RWPE2 (cell line): ENCODE results near the gene WASF2.

Source experiments
- ATAC-seq: fragments of 200-7000 bp; cut with Tn5 transposase; 3 replicates; pipeline ENCODE4 v1.9.1; 2021; ENCODE audit warnings: low read depth
- DNase-seq: peaks from one replicate; pipeline ENCODE4 v3.0.0-alpha.2; 2020; ENCODE audit warnings: low spot score
- H3K27ac ChIP-seq: fragments of 450-650 bp; 2 replicates; pipeline ENCODE4 v1.5.1; 2017; ENCODE audit warnings: mild to moderate bottlenecking; ENCODE audit not compliant: poor library complexity, severe bottlenecking
- H3K27me3 ChIP-seq: fragments of 250-450 bp; sonication (Bioruptor Pico); 2 replicates; pipeline ENCODE4 v1.5.1; 2021; ENCODE audit warnings: mild to moderate bottlenecking, moderate library complexity; ENCODE audit not compliant: insufficient read depth, poor library complexity, severe bottlenecking
- H3K36me3 ChIP-seq: fragments of 250-450 bp; sonication (Bioruptor Pico); 2 replicates; pipeline ENCODE4 v1.5.1; 2020; ENCODE audit warnings: low read depth, mild to moderate bottlenecking, moderate library complexity
- H3K4me1 ChIP-seq: fragments of 250-450 bp; sonication (Bioruptor Pico); 2 replicates; pipeline ENCODE4 v1.5.1; 2021; ENCODE audit warnings: mild to moderate bottlenecking, moderate library complexity; ENCODE audit not compliant: insufficient read depth, poor library complexity, severe bottlenecking
- H3K4me3 ChIP-seq: fragments of 250-450 bp; sonication (Bioruptor Pico); 2 replicates; pipeline ENCODE4 v1.5.1; 2021; ENCODE audit warnings: mild to moderate bottlenecking, moderate library complexity; ENCODE audit not compliant: severe bottlenecking
- H3K9me3 ChIP-seq: fragments of 250-450 bp; sonication (Bioruptor Pico); 2 replicates; pipeline ENCODE4 v1.5.1; 2021; ENCODE audit warnings: mild to moderate bottlenecking, moderate library complexity; ENCODE audit not compliant: severe bottlenecking
- CTCF ChIP-seq: fragments of 450-650 bp; IDR thresholded peaks from one replicate; pipeline ENCODE4 v1.5.1; 2017; ENCODE audit warnings: mild to moderate bottlenecking, moderate library complexity; ENCODE audit not compliant: poor library complexity, severe bottlenecking

The WASF2 gene

GRCh38 chr1:27521336-27521831 is 31.4 kb upstream of the WASF2 start:
- Histone ChIP-seq H3K9me3 (no peaks in the 10 kb centered on the region), H3K4me1 (peaks cover 44% of the 10 kb centered on the region), H3K36me3 (no peaks in the 10 kb centered on the region), H3K27ac (peak overlapping the region; percentile 77), H3K27me3 (no peaks in the 10 kb centered on the region), H3K4me3 (no peak overlapping the region)
- no peak for TF ChIP-seq CTCF
- DNase-seq, result no peak
- ATAC-seq, result no peak

- TF ChIP-seq CTCF, result no peak
- no peak for DNase-seq
- peaks cover 37% of the 10 kb centered on the region for H3K4me1 ChIP-seq
- no peaks in the 10 kb centered on the region for H3K36me3 ChIP-seq
- H3K9me3 ChIP-seq, result no peaks in the 10 kb centered on the region
- no peak for ATAC-seq
- H3K27ac ChIP-seq, result no peak overlapping the region
- no peaks in the 10 kb centered on the region for H3K27me3 ChIP-seq
- H3K4me3 ChIP-seq, result no peak overlapping the region
Measured at GRCh38 chr1:27520651-27521050, 30.7 kb upstream of the WASF2 start.

GRCh38 chr1:27519331-27520258 is 29.6 kb upstream of the WASF2 start:
- Histone ChIP-seq H3K27me3 (no peaks in the 10 kb centered on the region), H3K36me3 (no peaks in the 10 kb centered on the region), H3K4me3 (no peak overlapping the region), H3K4me1 (peaks cover 29% of the 10 kb centered on the region), H3K27ac (no peak overlapping the region), H3K9me3 (no peaks in the 10 kb centered on the region)
- ATAC-seq (no peak), DNase-seq (no peak)
- no peak for TF ChIP-seq CTCF

- no peak for ATAC-seq
Measured at GRCh38 chr1:27518808-27519207, 28.8 kb upstream of the WASF2 start.

More at GRCh38 chr1:27518808-27519207, 28.8 kb upstream of the WASF2 start:
- no peak for DNase-seq
- Histone ChIP-seq H3K4me3 (no peak overlapping the region), H3K36me3 (no peaks in the 10 kb centered on the region), H3K9me3 (no peaks in the 10 kb centered on the region), H3K4me1 (peaks cover 29% of the 10 kb centered on the region), H3K27ac (peak overlapping the region; percentile 51), H3K27me3 (no peaks in the 10 kb centered on the region)
- no peak for TF ChIP-seq CTCF
